ENCODE data around the gene B3GAT1. TPM values are rescaled to one million over a fixed set of nuclear protein-coding genes. Genes with fewer than 3 reads are reported as not detected.

The B3GAT1 gene
- total RNA-seq, 1 experiment from 2014 or later: not detected

GRCh38 chr11:134345237-134345550, 66.8 kb downstream of the B3GAT1 start:
- peaks cover 0 to 11% of the 10 kb centered on the region in 2 experiments; a peak in 2 of 4 replicates for H3K4me1 ChIP-seq (ENCODE audit: control insufficient read depth in 1 of 2, insufficient read depth in 2 of 2, low read length in 2 of 2)
- RAD21 ChIA-PET (ENCODE audit: low non-redundant PET in 1 of 2, low total read pairs in 2 of 2, uncharacterized antibody in 2 of 2, unreplicated experiment in 2 of 2): no interaction called here
- H3K36me3 ChIP-seq (ENCODE audit: control insufficient read depth in 1 of 2, insufficient read depth in 2 of 2, low read length in 2 of 2): no peaks in the 10 kb centered on the region; a peak in 1 of 4 replicates
- no peak overlapping the region for H3K9ac ChIP-seq (ENCODE audit: low read length)
- no peaks in the 10 kb centered on the region for H3K9me2 ChIP-seq (ENCODE audit: insufficient read depth)
- no peak overlapping the region for H2AFZ ChIP-seq (ENCODE audit: low read depth, low read length, poor library complexity, severe bottlenecking)
- no peak overlapping the region for H3K4me2 ChIP-seq (ENCODE audit: low read length)
- no peak for DNase-seq (ENCODE audit: low read depth, low spot score)
- POLR2A ChIA-PET: no interaction called here
- BruUV-seq (replicated peaks): no TSS peak
- H3K4me3 ChIP-seq (replicated peaks in 1 of 2; ENCODE audit: low read depth in 1 of 2, low read length in 2 of 2): no peak overlapping the region
- CTCF ChIA-PET: no interaction called here
- no peak overlapping the region for H3K27ac ChIP-seq (ENCODE audit: low read depth, low read length)
- ATAC-seq: no peak
- intact Hi-C loops (cut with micrococcal nuclease): no loop called here
- no peaks in the 10 kb centered on the region for H3K27me3 ChIP-seq (ENCODE audit: insufficient read depth, low read length)
- no peak for TF ChIP-seq ZBTB33 (IDR thresholded peaks at IDR 0.05; ENCODE audit: extremely low read depth, insufficient replicate concordance, low read length)
- no peak for TF ChIP-seq SP1 (IDR thresholded peaks at IDR 0.05; ENCODE audit: low read depth)
- no peak for TF ChIP-seq REST (IDR thresholded peaks at IDR 0.05; ENCODE audit: low read depth)
- no peak for TF ChIP-seq SRF (IDR thresholded peaks at IDR 0.05; ENCODE audit: low read depth)
- TF ChIP-seq POLR2AphosphoS5 (IDR thresholded peaks at IDR 0.05; ENCODE audit: low read depth, low read length): no peak
- no peak for TF ChIP-seq EGR1 (IDR thresholded peaks at IDR 0.05; ENCODE audit: low read depth)
- TF ChIP-seq EZH2 (IDR thresholded peaks at IDR 0.05): no peak
- TF ChIP-seq, protein P1, sequence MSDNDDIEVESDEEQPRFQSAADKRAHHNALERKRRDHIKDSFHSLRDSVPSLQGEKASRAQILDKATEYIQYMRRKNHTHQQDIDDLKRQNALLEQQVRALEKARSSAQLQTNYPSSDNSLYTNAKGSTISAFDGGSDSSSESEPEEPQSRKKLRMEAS (IDR thresholded peaks at IDR 0.05): no peak
- no peak for TF ChIP-seq ZFX (IDR thresholded peaks at IDR 0.05)
- no peak for TF ChIP-seq ZNF274 (IDR thresholded peaks at IDR 0.05; ENCODE audit: low read depth, low read length)
- TF ChIP-seq JUND (IDR thresholded peaks at IDR 0.05): no peak
- no peak for TF ChIP-seq POLR2A (IDR thresholded peaks at IDR 0.05; ENCODE audit: borderline replicate concordance, extremely low read depth, insufficient read depth, insufficient read length)
- TF ChIP-seq YY1 (IDR thresholded peaks at IDR 0.05; ENCODE audit: extremely low read depth, insufficient replicate concordance, low read depth, low read length): no peak
- TF ChIP-seq TCF7L2 (IDR thresholded peaks at IDR 0.05; ENCODE audit: borderline replicate concordance, extremely low read depth, insufficient read depth, insufficient read length): no peak
- no peak for TF ChIP-seq FOSL1 (IDR thresholded peaks at IDR 0.05; ENCODE audit: low read depth)
- TF ChIP-seq CBX3 (IDR thresholded peaks at IDR 0.05; ENCODE audit: low read depth): no peak
- TF ChIP-seq, protein P2, sequence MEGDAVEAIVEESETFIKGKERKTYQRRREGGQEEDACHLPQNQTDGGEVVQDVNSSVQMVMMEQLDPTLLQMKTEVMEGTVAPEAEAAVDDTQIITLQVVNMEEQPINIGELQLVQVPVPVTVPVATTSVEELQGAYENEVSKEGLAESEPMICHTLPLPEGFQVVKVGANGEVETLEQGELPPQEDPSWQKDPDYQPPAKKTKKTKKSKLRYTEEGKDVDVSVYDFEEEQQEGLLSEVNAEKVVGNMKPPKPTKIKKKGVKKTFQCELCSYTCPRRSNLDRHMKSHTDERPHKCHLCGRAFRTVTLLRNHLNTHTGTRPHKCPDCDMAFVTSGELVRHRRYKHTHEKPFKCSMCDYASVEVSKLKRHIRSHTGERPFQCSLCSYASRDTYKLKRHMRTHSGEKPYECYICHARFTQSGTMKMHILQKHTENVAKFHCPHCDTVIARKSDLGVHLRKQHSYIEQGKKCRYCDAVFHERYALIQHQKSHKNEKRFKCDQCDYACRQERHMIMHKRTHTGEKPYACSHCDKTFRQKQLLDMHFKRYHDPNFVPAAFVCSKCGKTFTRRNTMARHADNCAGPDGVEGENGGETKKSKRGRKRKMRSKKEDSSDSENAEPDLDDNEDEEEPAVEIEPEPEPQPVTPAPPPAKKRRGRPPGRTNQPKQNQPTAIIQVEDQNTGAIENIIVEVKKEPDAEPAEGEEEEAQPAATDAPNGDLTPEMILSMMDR (IDR thresholded peaks at IDR 0.05 in 2 of 3, conservative IDR thresholded peaks at IDR 0.05 in 1 of 3; ENCODE audit: borderline replicate concordance in 1 of 3, insufficient read depth in 1 of 3, low read depth in 2 of 3, low read length in 2 of 3): no peak
- TF ChIP-seq, protein P3, sequence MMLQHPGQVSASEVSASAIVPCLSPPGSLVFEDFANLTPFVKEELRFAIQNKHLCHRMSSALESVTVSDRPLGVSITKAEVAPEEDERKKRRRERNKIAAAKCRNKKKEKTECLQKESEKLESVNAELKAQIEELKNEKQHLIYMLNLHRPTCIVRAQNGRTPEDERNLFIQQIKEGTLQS (IDR thresholded peaks at IDR 0.05): no peak
- no peaks in the 10 kb centered on the region for H4K20me1 ChIP-seq (ENCODE audit: insufficient read depth)
- H3K79me2 ChIP-seq (ENCODE audit: insufficient read depth, low read length): no peaks in the 10 kb centered on the region
- no peaks in the 10 kb centered on the region for H3K9me3 ChIP-seq (ENCODE audit: control insufficient read depth in 1 of 2, insufficient read depth in 1 of 2, low read depth in 1 of 2, low read length in 2 of 2)

Measured in HCT116 (cell line).